HG03378 (cell line): ENCODE data around the gene HAS3.
"Not testable (repeated sequence)": the region's sequence is repeated elsewhere in the genome, so short reads cannot be mapped to it uniquely, and the experiment has no call there.

Source experiments
- ATAC-seq: cut with Tn5 transposase; IDR thresholded peaks from one replicate; pipeline ENCODE4 v1.9.1; 2021; ENCODE audit warnings: mild to moderate bottlenecking, moderate library complexity; ENCODE audit not compliant: unreplicated experiment

Gene HAS3

DNA sequence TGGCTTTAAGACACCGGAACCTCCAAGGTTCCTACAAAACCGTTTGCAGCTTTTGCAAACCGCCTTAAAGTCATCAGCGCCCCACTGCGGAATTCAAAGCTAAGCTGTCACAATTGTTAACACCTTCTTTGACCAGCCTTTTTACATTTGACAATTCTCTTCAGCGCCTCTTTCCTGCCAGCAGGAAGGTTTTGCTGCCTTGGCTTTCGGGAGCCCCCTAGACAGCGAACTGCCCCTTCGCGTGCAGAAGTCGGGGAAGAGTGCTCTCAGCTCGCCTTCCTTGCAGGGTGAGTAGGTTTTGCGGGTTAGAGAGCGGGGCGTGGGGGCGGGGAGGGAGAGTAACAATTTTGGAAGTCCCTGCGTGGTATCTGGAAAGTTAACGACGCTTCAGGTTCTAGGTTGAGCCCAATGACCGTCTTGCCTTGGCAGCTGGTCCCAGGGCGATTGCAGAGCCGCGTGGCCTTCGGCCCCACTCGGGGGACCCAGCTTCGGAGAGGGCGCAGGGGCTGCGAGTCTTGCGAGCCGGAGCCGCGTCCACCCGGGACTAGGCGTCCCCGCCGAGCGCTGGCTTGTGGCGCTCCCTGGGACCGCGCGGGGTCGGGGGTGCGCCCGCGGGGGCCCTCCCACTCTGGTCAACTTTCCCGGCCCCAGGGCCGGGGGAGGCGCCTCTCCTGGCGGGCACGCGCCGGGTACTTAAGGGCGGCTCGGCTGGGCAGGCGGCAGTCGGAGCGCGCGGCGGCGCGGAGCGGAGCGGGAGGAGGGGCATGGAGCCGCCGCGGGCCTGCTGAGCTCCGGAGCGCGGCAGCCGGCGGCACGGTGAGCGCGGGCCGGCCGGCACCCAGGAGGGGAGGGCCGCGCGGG is at the start of gene HAS3:
HAS3 (plus strand) TSS at position 153 of the 861 bp plus-strand sequence. CDS start 3,743 bp downstream, outside the sequence.
- ATAC-seq, result no peak

DNA sequence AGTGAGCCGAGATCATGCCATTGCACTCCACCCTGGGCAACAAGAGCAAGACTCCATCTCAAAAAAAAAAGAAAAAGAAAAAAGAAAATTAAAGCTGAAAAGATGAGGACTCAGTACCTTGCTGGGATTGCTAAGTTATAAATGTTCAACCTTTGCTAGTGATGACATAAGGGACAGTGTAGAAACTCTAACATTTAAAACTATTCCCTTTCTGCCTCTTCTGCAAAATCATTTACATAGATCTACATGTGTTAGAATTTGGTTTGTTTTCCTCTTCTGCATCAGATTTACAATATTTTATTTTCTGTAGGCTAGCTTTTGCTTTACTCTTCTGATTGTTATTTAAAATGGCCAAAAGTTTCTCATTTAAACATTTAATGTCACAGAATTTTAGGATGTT is 49.5 kb upstream of the HAS3 start:
- ATAC-seq, result no peak

- ATAC-seq, result no peak
Measured at GRCh38 chr16:69056421-69056820, 49.0 kb upstream of the HAS3 start.

- no peak for ATAC-seq
Measured at GRCh38 chr16:69057400-69058378, 47.8 kb upstream of the HAS3 start.

DNA sequence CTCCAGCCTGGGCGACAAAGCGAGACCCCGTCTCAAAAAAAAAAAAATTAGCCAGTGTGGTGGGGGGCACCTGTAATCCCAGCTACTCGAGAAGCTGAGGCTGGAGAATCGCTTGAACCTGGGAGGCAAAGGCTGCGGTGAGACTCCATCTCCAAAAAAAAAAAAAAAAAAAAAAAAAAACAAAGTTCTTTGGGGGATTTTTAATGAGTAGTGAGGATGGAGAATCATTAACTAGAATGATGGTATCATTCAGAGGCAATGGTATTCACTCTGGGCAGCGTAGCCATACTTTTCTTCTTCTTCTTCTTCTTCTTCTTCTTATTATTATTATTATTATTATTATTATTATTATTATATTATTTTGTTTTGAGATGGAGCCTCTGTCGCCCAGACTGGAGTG is 42.0 kb upstream of the HAS3 start:
- not testable (repeated sequence) for ATAC-seq

- no peak for ATAC-seq
Measured at GRCh38 chr16:69064124-69064763, 41.2 kb upstream of the HAS3 start.

DNA sequence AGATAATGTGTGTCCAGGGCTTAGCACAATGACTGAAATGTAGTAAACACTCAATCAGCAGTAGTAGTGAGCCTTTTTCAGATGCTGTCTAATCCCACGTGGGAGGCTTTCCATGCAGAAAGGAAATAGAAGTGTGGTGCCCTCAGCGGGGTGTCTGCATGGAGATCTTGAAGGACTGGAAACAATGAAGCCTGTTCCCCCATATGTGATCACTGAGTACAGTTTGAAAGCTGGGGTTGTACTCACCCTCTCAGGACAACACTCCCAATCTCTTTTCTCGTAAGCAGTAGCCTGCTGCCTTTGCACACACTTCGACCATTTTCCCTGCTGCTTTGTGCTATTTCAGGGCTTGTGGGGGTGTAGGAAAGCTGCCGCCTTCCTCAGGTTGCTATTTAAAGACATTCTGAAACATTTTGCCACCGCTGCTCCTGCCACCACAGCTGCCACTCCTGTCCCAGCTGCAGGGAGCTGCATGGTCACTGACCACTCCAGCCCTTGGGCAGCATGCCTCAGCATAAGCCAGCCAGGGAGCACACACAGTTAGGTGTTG is 40.6 kb upstream of the HAS3 start:
- ATAC-seq, result no peak

GRCh38 chr16:69069504-69069903 is 35.9 kb upstream of the HAS3 start:
- no peak for ATAC-seq

DNA sequence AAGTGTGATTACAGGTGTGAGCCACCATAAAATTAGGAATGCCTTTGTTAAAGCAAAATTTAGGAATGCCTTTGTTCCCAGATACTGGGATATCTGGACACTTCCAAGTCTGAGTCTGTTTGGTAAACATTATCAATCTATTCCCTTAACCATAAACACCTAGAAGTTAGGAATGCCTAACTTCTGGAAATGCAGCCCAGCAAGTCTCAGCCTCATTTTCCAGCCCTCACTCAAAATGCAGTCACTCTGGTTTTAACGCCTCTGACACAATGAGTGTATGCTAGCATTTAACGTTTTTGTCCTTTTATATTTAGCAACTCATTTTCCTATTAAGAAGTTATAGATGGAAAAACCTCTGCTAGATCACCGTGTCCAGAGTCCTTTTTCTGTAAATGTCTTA is 34.4 kb upstream of the HAS3 start:
- ATAC-seq, result no peak

- ATAC-seq, result no peak
Measured at GRCh38 chr16:69072640-69072974, 32.8 kb upstream of the HAS3 start.

- no peak for ATAC-seq
Measured at GRCh38 chr16:69073181-69073702, 32.2 kb upstream of the HAS3 start.

GRCh38 chr16:69077251-69077650 is 28.2 kb upstream of the HAS3 start:
- ATAC-seq, result no peak

GRCh38 chr16:69078073-69078472 is 27.4 kb upstream of the HAS3 start:
- no peak for ATAC-seq

- no peak for ATAC-seq
Measured at GRCh38 chr16:69079697-69080096, 25.8 kb upstream of the HAS3 start.

- no peak for ATAC-seq
Measured at GRCh38 chr16:69083306-69083941, 22.0 kb upstream of the HAS3 start.

GRCh38 chr16:69084289-69084688 is 21.2 kb upstream of the HAS3 start:
- no peak for ATAC-seq

- no peak for ATAC-seq
Measured at GRCh38 chr16:69085032-69085695, 20.3 kb upstream of the HAS3 start.

DNA sequence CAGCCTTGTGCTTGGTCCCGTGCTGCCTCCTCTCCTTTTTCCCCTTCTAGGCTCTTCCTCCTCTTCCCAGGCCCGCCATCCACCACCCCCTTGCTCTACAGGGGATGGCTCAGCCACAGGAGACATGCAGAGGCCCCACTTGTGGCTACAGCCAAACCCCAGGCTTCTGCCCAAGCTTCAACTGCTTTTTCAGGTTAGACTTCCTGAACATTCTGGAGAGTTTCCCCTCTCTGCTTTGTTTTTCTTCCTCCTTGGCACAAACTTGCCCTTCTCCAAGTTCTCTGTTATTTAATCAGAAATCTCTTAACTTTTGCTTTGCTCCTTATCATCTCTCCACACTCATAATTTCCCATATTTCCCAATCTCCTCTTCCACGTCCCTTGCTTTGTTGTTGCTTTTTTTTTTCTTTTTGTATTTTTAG is 18.3 kb upstream of the HAS3 start:
- ATAC-seq, result no peak

- ATAC-seq, result no peak
Measured at GRCh38 chr16:69088684-69089083, 16.8 kb upstream of the HAS3 start.
